Spleen (tissue), 11 donors: ENCODE data around the gene SLC1A3. TPM values are rescaled to one million over a fixed set of nuclear protein-coding genes. Genes with fewer than 3 reads are reported as not detected.

Source experiments
- DNase-seq: peaks from one replicate; pipeline ENCODE4 v3.0.0-alpha.2; 2020
- H3K27ac ChIP-seq, 8 donors: fragments of 200-600 bp; sonication (generic) in 7 of 8; 1 replicate in 4 of 8; 2 replicates in 4 of 8; pipeline versions ENCODE4 v1.5.0 to v1.8.0; 2016 to 2021; ENCODE audit warnings: inconsistent platforms in 4 of 8, mild to moderate bottlenecking in 4 of 8, moderate library complexity in 1 of 8
- H3K27me3 ChIP-seq, 7 donors: fragments of 200-600 bp; sonication (generic) in 6 of 7; replicated peaks in 1 of 7; 1 replicate in 4 of 7; 2 replicates in 3 of 7; pipeline versions ENCODE4 v1.5.0 to v1.8.0; 2016 to 2021; ENCODE audit warnings: inconsistent platforms in 3 of 7, mild to moderate bottlenecking in 1 of 7
- H3K36me3 ChIP-seq, 6 donors: fragments of 200-600 bp; sonication (generic) in 5 of 6; 1 replicate in 4 of 6; 2 replicates in 2 of 6; pipeline versions ENCODE4 v1.5.0 to v1.8.0; 2016 to 2021; ENCODE audit warnings: inconsistent platforms in 2 of 6
- H3K4me1 ChIP-seq, 6 donors: fragments of 200-600 bp; sonication (generic) in 5 of 6; 1 replicate in 3 of 6; 2 replicates in 3 of 6; pipeline versions ENCODE4 v1.5.0 to v1.8.0; 2016 to 2021; ENCODE audit warnings: inconsistent platforms in 3 of 6
- H3K4me3 ChIP-seq, 8 donors: fragments of 200-600 bp; sonication (generic) in 7 of 8; 1 replicate in 4 of 8; 2 replicates in 4 of 8; pipeline versions ENCODE4 v1.5.0 to v1.8.0; 2016 to 2021; ENCODE audit warnings: inconsistent platforms in 4 of 8, mild to moderate bottlenecking in 4 of 8, moderate library complexity in 2 of 8
- H3K9me3 ChIP-seq, 8 donors: fragments of 200-600 bp; sonication (generic) in 7 of 8; 1 replicate in 4 of 8; 2 replicates in 4 of 8; pipeline versions ENCODE4 v1.5.0 to v1.8.0; 2016 to 2021; ENCODE audit warnings: inconsistent platforms in 4 of 8
- CTCF ChIP-seq, 11 experiments: fragments of 200-600 bp in 7 of 11; fragments of 450-650 bp in 4 of 11; sonication (generic) in 4 of 11; IDR thresholded peaks in 8 of 11; conservative IDR thresholded peaks in 3 of 11; 1 replicate in 7 of 11; 2 replicates in 4 of 11; pipeline versions ENCODE4 v1.4.0 to v1.8.0; 2016 to 2021; ENCODE audit warnings: antibody characterized with exemption in 11 of 11, inconsistent platforms in 4 of 11, mild to moderate bottlenecking in 1 of 11
- POLR2A ChIP-seq, 3 donors: fragments of 450-650 bp; IDR thresholded peaks; one replicate each; pipeline ENCODE4 v1.5.1; 2017; ENCODE audit warnings: antibody characterized with exemption in 3 of 3, mild to moderate bottlenecking in 1 of 3
- POLR2AphosphoS5 ChIP-seq, 3 donors: sonication (generic); formaldehyde crosslinking; IDR thresholded peaks; one replicate each; pipeline ENCODE4 v1.5.1; 2017; ENCODE audit warnings: antibody characterized with exemption in 3 of 3
- WGBS, 5 donors: extraction: QIAGEN DNeasy Blood & Tissue Kit in 3 of 5; methylation state at CpG; one replicate each; pipeline versions ENCODE4 v1.1.5 to v1.1.7; 2013 to 2018; 5-methylcytosine and 5-hydroxymethylcytosine counted together
- intact Hi-C: fragments of 100-400 bp; cut with DNase I; formaldehyde crosslinking; loops from one replicate; pipeline ENCODE4 v1.15.0; 2023; ENCODE audit warnings: low total_unique reads
- polyA plus RNA-seq, 3 donors: library from polyadenylated mRNA; stranded (reverse); fragments of 200-250 nt; gene quantifications; one replicate each; pipeline ENCODE4 v1.2.1, GENCODE V29; 2013
- total RNA-seq, 7 donors: library from RNA; depleted of rRNA in 3 of 7; stranded (reverse); fragments of >200 nt in 3 of 7; fragmentation: NEBNext Ultra II Directional in 4 of 7; extraction: Animal tissue kit (Norgen Biotek cat#: 25700) in 4 of 7; gene quantifications; one replicate each; pipeline versions ENCODE4 v1.1.0 to v1.2.1, GENCODE V29; 2016 to 2021
- donor health status: healthy with polysubstance abuse.
- donor health status: DM: no; HTN: no; CAD: no; lungs with moderate emphysema.
- donor health status: DM: no; HTN: no; CAD: no.
- donor health status: Bipolar disorder and iron deficiency.
- donor health status: healthy.
- donor health status: DM: no; HTN: no; CAD: no.
- donor health status: DM: yes; HTN: yes; CAD: no.

Gene SLC1A3
- total and polyA plus RNA-seq, 10 donors: 1.5 to 54.7 (median 25.2) TPM

GRCh38 chr5:36660397-36661049 lies 54.1 kb downstream of the SLC1A3 start:
- Histone ChIP-seq H3K27ac (no peak overlapping the region), H3K4me3 (no peak overlapping the region), H3K9me3 (no peaks in the 10 kb centered on the region), H3K36me3 (no peaks in the 10 kb centered on the region), H3K4me1 (peaks cover 0 to 21% (median 2%) of the 10 kb centered on the region in 6 donors), H3K27me3 (peaks cover 0 to 5% (median 0%) of the 10 kb centered on the region in 7 donors)
- intact Hi-C loops: no loop called here
- 65 to 81% (median 67%) methylated on average over 5 of the region's 5 CpGs for WGBS, 5 donors
- no peak for TF ChIP-seq CTCF (IDR thresholded peaks at IDR 0.05 in 8 of 11, conservative IDR thresholded peaks at IDR 0.05 in 3 of 11)
- TF ChIP-seq POLR2AphosphoS5 (IDR thresholded peaks at IDR 0.05): no peak
- no peak for TF ChIP-seq POLR2A (IDR thresholded peaks at IDR 0.05)
- no peak for DNase-seq

- 87 to 95% (median 91%) methylated on average over 8 of the region's 8 CpGs for WGBS, 5 donors
- Histone ChIP-seq H3K27ac (no peak overlapping the region), H3K27me3 (peaks cover 0 to 5% (median 0%) of the 10 kb centered on the region in 7 donors), H3K4me1 (peaks cover 0 to 16% (median 2%) of the 10 kb centered on the region in 6 donors), H3K4me3 (no peak overlapping the region), H3K9me3 (no peaks in the 10 kb centered on the region), H3K36me3 (no peaks in the 10 kb centered on the region)
- intact Hi-C loops: no loop called here
- DNase-seq: no peak
- TF ChIP-seq CTCF (IDR thresholded peaks at IDR 0.05 in 8 of 11, conservative IDR thresholded peaks at IDR 0.05 in 3 of 11) (no peak), POLR2AphosphoS5 (IDR thresholded peaks at IDR 0.05) (no peak), POLR2A (IDR thresholded peaks at IDR 0.05) (no peak)
Observed at GRCh38 chr5:36661456-36662220, 55.2 kb downstream of the SLC1A3 start.

GRCh38 chr5:36662291-36662851 lies 56.0 kb downstream of the SLC1A3 start:
- no peak overlapping the region for H3K27ac ChIP-seq
- no peak for TF ChIP-seq POLR2AphosphoS5 (IDR thresholded peaks at IDR 0.05)
- TF ChIP-seq POLR2A (IDR thresholded peaks at IDR 0.05): no peak
- no peak for TF ChIP-seq CTCF (IDR thresholded peaks at IDR 0.05 in 8 of 11, conservative IDR thresholded peaks at IDR 0.05 in 3 of 11)
- peaks cover 0 to 9% (median 0%) of the 10 kb centered on the region in 6 donors for H3K4me1 ChIP-seq
- H3K9me3 ChIP-seq: no peaks in the 10 kb centered on the region
- H3K27me3 ChIP-seq: peaks cover 0 to 5% (median 0%) of the 10 kb centered on the region in 7 donors
- intact Hi-C loops: no loop called here
- H3K36me3 ChIP-seq: no peaks in the 10 kb centered on the region
- no peak for DNase-seq
- no peak overlapping the region for H3K4me3 ChIP-seq
- 69 to 85% (median 80%) methylated on average over 22 of the region's 22 CpGs for WGBS, 5 donors

GRCh38 chr5:36664766-36665165 lies 58.4 kb downstream of the SLC1A3 start:
- intact Hi-C loops: no loop called here
- no peak for TF ChIP-seq CTCF (IDR thresholded peaks at IDR 0.05 in 8 of 11, conservative IDR thresholded peaks at IDR 0.05 in 3 of 11)
- no peak for TF ChIP-seq POLR2AphosphoS5 (IDR thresholded peaks at IDR 0.05)
- no peak for TF ChIP-seq POLR2A (IDR thresholded peaks at IDR 0.05)
- Histone ChIP-seq H3K4me3 (no peak overlapping the region), H3K9me3 (no peaks in the 10 kb centered on the region), H3K36me3 (no peaks in the 10 kb centered on the region), H3K27ac (no peak overlapping the region), H3K27me3 (peaks cover 0 to 5% (median 0%) of the 10 kb centered on the region in 7 donors), H3K4me1 (no peaks in the 10 kb centered on the region)
- 83 to 99% (median 93%) methylated on average over 3 of the region's 3 CpGs for WGBS, 5 donors
- no peak for DNase-seq
